ENCODE data around the gene PPFIA4.

The PPFIA4 gene

GRCh38 chr1:203057911-203058675 lies 31.8 kb downstream of the PPFIA4 start:
- DNase-seq (ENCODE audit: low read depth in 1 of 2, low spot score in 1 of 2), result no peak

DNA sequence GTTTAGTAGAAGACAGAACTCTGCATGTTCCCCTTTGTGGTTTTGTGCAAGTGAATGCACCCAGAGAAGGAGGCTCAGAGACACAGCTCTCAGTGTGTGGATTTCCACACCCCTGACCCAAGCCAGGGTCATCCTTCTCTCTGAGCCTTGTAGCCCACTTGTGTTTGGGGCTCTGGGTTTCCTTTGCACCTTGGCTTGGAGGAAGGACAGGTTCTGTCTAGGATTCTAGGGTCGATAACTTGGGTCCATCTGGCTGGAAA lies 32.3 kb downstream of the PPFIA4 start:
- DNase-seq (ENCODE audit: low read depth in 1 of 2, low spot score in 1 of 2), result no peak

GRCh38 chr1:203059485-203059884 lies 33.2 kb downstream of the PPFIA4 start:
- DNase-seq (ENCODE audit: low read depth in 1 of 2, low spot score in 1 of 2), result no peak

- no peak for DNase-seq (ENCODE audit: low read depth in 1 of 2, low spot score in 1 of 2)
These were observed 33.8 kb downstream of the PPFIA4 start for GRCh38 chr1:203060115-203060514.

- no peak for DNase-seq (ENCODE audit: low read depth in 1 of 2, low spot score in 1 of 2)
These were observed 37.0 kb downstream of the PPFIA4 start for GRCh38 chr1:203063287-203063686.

DNA sequence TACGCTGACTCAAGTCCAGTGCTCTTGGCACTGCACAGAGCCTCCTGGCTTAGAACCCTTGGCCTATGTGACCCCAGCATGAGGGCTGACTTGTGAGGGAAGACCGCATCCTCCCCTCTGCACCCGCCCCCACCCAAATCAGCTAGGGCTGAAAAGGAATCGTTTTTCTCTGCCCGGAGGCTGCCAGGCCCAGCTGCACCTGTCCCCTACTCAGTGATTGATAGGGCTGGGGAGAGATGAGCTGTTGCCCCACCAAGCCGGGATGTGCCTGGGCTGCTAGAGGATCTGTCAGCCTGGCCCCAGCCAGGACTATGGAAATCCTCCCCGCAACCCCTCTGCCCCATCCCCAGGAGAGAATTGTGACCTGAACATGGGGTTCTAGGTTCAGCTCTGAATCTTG lies 38.9 kb downstream of the PPFIA4 start:
- no peak for DNase-seq (ENCODE audit: low read depth in 1 of 2, low spot score in 1 of 2)

DNA sequence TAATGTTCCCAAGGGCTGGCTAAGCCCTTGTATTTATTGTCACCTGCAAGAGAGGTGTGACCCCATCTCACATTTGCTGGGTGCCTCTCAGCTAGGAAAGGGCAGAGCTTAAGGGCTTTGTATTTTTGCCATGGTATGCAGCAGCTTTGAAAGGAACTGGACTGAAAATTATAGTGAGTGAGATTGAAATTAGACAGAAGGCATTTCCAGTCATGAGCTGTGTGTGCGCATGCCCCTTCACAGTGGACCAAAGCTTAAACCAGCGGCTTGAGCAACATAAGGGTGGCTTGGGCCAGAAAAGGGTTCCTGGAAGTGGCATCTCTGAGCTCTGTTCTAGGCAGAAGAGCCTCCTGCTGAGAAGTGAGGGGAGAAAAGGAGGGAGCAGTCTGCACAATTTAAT lies 39.7 kb downstream of the PPFIA4 start:
- DNase-seq (ENCODE audit: low read depth in 1 of 2, low spot score in 1 of 2), result no peak

- DNase-seq (ENCODE audit: low read depth in 1 of 2, low spot score in 1 of 2), result no peak
These were observed 40.7 kb downstream of the PPFIA4 start for GRCh38 chr1:203066965-203067364.

DNA sequence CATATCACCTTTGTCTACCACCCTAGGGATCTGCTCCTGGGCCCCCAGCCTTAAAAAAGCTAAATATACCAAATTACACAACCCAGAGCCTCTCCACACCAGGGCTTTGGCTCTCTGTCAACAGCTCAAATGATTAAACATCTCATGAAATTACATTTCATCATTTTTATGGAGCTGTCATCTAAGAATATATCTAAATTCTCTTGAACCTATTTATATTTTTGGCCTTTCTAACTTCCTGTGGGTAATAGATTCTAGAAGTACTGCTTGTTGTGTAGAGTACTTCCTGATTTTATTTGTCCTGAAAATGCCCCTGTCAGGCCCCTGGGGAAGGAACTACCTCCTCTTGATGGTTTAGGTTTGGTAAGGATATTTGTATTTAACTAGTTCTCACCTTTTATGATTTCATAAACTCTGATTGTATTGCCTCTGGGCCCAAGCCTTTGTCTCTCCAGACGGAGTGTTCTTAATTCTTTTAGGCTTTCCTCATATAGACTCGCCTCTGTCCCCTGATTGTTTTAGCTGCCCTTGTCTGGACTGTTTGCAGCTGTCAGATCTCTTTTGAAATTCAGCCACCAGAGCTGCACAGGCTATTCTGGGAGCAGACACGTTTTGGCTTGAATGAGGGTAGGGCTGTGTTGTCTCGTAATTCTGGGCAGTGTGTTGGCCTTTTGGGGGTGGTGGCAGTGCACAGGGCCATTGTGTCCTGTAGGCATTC lies 42.9 kb downstream of the PPFIA4 start:
- no peak for DNase-seq (ENCODE audit: low read depth in 1 of 2, low spot score in 1 of 2)

DNA sequence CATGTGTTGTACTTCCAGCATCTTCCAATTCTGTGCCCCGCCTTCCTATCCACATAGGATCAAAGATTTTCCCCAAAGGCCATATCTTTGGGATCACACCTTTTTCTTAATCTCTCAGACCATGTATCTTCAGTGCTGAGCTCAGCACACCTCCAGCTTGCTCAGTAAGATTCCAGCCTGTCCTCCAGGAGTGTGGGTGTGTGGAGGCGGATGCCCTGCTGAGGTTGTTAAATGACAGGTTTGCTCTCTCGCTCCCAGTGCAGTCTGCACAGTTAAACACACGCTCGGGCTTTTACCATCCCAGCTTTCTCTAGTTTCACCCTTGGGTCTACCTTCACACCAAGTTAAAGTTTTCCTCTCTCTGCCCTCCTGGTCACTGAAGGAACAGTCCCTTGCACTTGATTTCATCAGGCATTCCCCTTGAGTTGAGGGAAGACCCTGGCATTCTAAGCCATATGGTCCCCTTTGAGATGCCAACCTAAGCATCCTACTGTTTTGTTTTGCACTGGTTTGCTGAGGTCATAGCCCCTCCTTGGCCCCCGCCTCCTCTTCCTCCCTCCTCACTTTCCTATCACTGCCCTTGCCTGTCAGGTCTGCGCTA lies 45.8 kb downstream of the PPFIA4 start:
- DNase-seq (ENCODE audit: low read depth in 1 of 2, low spot score in 1 of 2), result no peak

- no peak for DNase-seq (ENCODE audit: low read depth in 1 of 2, low spot score in 1 of 2)
These were observed 46.6 kb downstream of the PPFIA4 start for GRCh38 chr1:203072911-203073310.

DNA sequence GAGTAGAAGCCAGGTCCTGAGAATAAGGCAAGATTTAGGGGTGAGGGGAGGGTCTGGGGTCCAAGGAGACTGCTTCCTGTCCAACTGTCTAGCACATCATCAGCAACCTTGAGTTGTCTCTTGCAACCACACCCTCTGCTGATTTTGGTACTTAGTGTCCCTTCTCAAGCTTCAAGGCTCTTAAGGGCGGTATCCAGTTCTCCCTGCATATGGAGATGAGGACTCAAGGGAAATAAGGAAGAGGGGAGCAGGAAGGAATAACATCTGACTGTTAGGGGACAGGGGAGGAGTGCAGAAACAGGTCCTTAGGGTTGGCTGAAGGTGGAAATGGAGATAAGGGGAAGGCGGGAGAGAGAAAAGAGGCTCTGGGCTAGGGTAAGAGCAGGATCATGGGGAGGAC lies 47.2 kb downstream of the PPFIA4 start:
- no peak for DNase-seq (ENCODE audit: low read depth in 1 of 2, low spot score in 1 of 2)

DNA sequence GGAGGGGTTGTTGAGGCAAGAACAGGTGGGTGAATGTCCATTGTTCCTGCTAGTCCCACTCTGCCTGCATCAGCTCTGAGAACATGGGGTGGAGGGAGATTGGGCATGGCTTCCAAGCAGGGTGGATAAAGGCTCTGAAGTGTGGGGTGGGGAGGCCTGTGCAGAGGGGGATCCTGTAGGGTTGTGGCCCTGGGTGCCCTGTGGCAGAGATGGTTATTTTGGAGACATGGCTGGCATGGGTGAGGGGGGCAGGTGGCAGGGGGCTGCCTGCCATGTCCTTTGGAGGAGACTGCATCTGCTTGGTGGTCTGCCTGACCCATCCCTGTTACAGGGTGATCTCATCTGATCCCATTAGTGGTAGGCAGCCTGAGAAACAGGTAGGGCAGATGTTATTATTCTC lies 48.3 kb downstream of the PPFIA4 start:
- no peak for DNase-seq (ENCODE audit: low read depth in 1 of 2, low spot score in 1 of 2)

DNA sequence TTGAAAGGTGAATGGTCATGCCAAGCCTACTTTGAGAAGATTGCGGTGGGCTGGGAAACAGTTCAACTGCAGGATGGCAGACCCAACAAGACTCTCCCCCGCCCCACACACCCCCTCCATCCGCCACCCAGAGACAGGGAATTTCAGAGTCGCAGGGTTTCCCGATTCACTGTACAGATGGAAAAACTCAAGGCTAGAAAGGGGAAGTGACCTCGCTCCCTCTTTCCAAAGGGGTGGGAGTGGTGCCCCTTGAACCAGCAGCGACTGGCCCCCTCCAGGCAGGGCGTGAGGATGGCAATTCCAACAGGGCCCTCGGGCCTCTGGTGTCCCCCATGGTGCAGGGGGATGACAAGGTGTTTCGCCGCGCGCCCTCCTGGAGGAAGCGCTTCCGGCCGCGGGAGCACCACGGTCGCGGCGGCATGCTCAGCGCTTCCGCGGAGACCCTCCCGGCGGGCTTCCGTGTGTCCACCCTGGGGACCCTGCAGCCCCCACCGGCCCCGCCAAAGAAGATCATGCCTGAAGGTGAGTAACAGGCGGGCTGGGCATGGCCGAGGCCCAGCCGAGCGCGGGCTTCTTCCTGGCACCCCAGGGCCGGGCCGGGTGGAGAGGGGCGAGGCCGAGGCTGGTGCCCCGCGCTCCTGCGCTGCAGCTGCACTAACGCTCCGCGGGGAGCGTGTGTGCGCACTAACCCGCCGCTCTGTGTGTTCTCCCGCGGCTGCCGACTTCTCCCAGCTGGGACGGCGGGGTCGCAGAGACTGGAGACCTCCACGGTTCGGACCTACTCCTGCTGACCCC lies 49.1 kb downstream of the PPFIA4 start:
- DNase-seq (ENCODE audit: low read depth in 1 of 2, low spot score in 1 of 2), result no peak

DNA sequence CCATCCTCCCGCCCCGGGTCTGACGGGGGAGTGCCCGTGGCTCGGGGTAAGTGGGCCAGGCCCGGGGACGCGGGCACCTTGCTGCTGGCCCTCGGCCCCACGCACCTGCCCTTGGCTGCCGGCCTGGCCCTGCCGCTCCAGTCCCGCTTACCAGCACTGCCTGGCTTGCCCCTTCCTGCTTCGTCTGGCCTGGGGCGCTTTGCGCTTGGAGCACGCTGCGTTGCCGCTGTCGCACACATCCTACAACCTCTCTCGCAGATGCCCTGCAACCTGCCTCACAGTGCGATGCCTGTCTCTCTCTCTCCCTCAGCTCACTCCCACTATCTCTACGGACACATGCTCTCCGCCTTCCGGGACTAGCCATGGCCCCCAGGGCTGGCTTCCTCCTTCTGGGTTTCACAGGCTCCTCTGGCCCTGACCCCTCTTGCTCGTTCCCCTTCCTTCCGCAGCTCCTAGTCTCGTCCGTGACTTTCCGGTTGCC lies 49.8 kb downstream of the PPFIA4 start:
- DNase-seq (ENCODE audit: low read depth in 1 of 2, low spot score in 1 of 2), result no peak

DNA sequence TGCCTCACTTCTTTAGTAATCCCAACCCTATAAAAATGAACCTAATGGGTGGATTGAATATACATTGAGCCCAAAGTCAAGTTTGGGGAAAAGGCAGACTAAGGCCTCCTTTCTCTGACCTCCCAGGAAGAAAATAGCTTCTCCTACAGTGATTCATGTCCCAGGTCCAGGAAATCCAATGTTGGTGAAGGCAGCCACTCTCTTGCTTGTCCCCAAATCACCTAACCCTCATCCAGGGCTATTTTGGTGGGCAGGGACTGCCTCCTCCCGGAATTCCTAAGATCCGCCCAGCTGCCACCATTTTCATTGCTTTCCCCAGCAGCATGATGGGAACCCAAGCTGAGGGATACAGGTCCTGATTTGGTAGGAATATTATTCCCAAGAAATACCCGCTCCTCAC lies 51.1 kb downstream of the PPFIA4 start:
- DNase-seq (ENCODE audit: low read depth in 1 of 2, low spot score in 1 of 2), result no peak

GRCh38 chr1:203077956-203078355 lies 51.7 kb downstream of the PPFIA4 start:
- DNase-seq (ENCODE audit: low read depth in 1 of 2, low spot score in 1 of 2), result no peak

GRCh38 chr1:203078478-203078877 lies 52.2 kb downstream of the PPFIA4 start:
- DNase-seq (ENCODE audit: low read depth in 1 of 2, low spot score in 1 of 2), result no peak

DNA sequence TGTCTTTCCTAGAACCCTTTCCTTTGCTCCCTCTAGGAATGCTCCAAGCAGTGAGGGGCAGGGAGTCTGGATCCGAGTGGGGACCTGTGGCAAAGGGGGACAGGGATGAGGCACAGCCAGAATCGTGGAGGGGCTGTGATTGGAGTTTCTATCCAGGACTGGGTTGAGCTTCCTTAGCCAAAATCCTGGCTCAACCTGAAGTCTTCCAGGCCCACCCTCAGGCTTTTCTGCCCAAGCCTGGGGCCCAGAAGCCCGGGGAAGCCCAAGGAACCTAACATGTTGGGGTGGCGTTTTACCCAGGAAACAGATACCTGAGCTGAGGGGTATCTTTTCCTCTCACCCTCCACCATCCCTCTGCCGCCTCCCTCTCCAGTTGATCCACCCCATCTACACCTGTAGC lies 54.2 kb downstream of the PPFIA4 start:
- no peak for DNase-seq (ENCODE audit: low read depth in 1 of 2, low spot score in 1 of 2)

DNA sequence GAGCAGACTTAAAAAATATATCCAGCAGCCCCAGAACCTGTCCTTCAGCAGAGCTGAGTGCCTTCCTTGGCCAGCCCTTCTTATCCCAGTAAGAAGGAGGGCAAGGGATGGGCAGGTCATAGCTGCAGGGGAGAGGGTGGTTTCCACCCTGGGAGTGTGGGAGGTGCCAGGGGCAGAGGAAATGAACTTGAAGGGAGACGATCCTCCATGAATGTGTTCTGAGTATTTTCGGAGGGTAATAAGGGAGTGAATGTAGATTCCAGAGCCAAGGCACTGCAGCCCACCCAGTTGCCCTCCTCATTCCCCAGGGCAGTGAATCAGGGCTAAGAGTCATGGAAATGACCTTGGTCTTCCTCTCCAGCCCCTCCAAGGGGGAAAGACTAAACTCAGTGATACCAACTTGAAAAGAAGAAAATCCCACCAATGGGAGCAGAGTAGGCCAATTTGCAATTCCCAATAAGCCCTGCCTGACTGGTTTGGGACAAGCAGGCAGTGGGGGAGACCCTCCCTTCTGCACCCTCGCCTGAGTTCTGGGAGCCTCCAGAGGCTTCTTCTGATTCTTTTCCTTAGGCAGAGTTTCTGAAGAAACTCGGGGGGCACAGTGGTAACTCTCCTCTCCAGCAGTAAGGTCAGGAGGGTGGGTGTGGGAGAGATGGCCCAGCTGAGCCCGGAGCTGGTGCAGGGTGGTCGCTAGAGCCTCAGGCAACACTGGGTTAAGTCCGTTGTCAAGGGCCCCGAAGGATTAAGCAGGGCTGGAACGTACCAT lies 55.4 kb downstream of the PPFIA4 start:
- DNase-seq (ENCODE audit: low read depth in 1 of 2, low spot score in 1 of 2), result no peak

DNA sequence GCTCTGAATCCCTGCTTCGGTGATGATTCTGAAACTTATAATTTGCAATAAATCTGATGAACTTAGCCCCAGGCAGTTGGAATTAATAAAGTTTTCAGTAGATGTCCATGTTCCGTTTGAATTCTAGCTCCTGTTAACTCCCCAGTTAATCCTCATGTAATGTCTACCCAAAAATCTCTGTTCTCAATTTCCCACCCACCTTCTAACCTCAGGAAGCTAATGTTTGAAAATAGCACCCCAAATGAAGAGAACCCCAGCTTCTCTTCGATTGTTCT lies 55.9 kb downstream of the PPFIA4 start:
- DNase-seq (ENCODE audit: low read depth in 1 of 2, low spot score in 1 of 2), result no peak

Measured in activated CD4-positive, alpha-beta T cell treated with anti-CD3 and anti-CD28 coated beads, Interleukin-2, amount 50 U/mL, for 24 hours (primary cell).